HG03175 (cell line): ENCODE results near the gene NISCH.

Experiments
- ATAC-seq: cut with Tn5 transposase; IDR thresholded peaks from one replicate; pipeline ENCODE4 v1.9.1; 2021; ENCODE audit warnings: mild to moderate bottlenecking, moderate library complexity; ENCODE audit not compliant: unreplicated experiment

Gene NISCH

GRCh38 chr3:52435246-52436101, 19.9 kb upstream of the NISCH start:
- no peak for ATAC-seq

DNA sequence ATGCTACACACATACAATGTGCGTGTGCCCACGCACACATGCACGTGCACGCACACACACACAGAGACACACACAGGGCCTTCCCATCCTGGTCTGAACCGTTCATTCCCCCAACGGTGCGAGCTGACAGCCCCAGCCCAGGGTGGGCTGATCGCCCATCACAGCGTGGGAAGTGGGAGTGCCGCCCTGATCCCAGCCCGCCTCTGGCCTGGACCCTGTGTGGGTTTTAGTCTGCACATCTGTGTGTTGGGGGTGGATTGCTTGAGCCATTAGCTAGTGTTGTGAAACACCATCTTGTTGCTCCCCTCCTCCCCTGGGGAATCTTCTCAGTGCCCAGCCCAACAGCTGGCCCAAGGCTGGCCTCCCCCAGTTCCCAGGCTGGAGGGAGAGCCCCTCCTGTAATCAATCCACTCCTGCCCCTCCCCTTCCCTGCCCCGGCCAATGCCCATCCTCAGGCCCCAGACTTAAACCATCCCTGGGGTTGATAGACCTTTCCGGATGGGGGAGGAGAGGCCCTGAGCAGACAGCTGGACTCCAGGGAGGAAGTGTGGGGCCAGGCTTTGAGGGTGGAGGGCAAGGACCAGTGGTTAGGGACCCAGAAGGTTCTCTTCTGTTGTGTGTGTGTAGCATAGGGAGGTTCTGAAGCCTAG, 18.8 kb upstream of the NISCH start:
- no peak for ATAC-seq

DNA sequence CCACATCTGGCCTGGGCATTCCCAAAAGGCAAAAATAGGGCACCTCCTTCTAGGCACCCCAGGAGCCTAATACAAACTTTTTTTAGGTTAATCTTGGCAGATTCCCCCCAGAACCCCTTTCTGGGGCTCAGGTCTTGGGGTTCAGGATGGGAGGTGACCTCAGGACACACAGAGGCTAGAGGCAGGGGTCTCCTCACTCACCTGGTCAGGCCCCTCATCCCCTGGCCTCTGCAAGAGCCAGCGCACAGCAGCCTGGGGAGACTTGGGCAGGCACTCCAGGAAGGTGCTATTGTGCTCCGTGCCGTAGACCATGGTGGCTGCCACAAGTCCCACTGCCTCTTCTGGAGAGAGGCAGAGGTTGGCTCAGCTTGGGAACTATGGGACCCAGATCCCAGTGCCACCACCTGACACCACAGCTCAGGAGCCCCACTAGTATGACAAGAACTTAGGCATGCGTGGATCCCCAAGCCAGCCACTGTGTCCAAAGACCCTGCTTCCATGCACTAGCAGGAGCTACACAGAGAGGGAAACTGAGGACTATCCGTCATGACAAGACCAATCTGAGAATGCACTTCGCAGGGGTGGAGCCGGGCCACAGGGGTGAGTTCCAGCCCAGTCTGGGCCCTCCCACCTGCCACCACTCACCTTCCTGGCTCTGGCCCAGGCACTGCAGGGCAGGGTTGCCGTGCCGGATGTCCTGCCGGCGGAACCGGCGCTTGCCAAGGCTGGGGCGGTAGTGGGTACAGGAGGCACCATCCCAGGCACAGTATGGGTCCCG, 17.9 kb upstream of the NISCH start:
- no peak for ATAC-seq

DNA sequence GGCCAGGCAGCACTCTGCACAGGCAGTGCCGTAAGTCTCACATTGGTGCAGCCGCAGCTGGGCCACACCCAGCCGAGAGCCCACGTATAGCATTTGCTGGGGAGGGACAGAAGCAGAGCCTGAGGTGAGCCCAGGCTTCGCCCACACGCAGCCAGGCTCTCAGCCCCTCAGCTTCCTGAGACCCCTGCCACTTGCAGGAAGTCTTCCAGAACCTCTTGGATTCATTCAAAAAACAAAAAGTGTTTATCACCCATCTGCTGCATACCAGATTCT, 17.4 kb upstream of the NISCH start:
- ATAC-seq: no peak

DNA sequence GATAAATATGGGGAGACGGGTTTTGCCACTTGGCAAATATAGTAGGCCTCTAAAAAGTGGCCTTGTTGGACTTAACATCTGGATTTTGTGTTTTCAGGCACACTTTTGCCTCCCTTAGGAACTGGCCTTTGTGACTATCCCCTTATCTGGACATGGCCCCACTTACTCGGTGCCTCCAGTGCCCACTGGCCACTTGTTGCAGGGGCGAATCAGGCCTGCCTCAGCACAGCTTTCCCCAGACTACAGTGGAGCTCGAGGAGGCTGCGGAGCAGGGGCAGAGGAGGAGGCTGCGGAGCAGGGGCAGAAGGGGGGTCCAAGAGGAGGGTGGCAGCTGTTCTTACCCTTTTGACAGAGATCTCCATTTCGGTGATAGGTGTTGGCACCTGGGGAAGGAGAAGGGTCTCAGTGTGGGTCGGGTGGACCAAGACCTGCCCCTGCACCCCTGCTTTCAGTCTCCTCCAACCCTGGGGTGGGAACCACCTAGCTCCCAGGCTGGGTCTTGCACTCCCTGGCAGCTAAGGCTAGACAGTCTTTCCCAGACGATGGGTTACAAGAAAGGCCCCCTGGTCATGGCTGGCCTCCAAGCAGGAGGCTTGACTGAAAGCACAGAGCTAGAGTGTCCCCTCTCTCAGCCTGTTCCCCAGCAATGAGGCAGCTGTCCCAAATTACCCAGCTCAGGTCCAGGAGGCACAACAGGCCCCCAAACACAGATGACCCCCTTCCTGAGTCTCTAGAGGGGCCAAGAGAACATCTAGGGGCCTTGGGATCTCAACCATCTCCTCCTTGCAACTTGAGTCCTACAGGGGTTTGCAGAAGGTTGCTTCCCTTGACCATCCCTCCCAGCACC, 16.6 kb upstream of the NISCH start:
- ATAC-seq: no peak

DNA sequence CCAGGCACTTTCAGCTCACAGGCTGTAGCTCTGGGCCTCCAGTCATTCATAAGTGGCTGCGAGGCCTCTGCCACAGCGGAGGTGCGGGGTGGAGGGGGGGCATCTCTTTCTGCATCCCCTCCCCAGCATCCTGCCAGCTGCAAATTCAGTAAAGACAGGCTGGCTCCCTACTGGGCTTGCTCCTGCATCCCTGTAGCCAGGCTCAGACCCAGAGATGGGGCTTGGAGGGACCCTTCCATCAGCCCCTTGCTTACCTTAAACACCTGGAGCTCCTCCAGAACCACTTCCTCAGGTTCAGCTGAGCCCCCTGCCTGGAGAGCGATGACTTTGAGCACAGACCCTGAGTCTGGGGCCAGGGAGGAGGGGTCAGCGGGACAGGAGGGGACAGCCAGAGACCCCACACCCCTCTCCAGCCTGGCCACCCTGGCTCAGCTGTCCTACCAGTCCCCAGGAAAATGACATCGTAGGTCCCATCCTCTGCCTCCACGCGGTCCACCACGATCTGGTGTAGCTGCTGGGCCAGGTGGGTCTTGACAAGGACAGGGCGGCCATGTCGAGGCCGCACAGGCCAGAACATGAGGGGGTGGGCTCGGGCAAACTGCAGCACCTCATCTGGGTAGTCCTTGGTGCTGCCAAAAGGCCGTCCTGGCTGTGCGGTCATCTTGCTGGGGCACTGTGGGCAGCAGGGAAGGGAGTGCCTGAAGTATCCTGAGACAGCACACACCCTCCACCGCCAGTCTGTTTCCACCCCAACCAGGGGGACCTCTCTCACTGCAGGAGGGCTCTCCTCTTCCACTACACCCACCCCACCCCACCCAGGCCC, 15.8 kb upstream of the NISCH start:
- ATAC-seq: no peak

- ATAC-seq: no peak
These were observed 15.2 kb upstream of the NISCH start for GRCh38 chr3:52440249-52440551.

DNA sequence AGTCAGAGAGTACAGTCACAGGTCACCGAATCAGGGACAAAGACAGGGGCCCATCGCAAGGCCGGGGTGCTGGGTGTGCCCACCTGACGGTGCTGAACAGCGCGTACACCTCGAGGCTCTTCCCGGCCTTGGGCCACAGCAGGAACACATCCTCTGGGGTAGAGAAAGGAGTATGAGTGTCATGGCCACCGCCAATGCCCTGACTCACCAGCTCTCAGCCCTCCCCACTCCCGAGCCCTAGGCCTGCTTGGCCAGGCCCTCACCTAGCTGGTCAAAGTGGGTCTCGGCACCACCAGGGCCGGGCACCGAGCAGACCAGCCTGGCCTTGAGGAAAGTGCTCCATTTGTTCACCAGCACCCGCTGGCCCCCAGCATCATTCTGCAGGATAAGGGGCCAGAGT, 14.7 kb upstream of the NISCH start:
- no peak for ATAC-seq

DNA sequence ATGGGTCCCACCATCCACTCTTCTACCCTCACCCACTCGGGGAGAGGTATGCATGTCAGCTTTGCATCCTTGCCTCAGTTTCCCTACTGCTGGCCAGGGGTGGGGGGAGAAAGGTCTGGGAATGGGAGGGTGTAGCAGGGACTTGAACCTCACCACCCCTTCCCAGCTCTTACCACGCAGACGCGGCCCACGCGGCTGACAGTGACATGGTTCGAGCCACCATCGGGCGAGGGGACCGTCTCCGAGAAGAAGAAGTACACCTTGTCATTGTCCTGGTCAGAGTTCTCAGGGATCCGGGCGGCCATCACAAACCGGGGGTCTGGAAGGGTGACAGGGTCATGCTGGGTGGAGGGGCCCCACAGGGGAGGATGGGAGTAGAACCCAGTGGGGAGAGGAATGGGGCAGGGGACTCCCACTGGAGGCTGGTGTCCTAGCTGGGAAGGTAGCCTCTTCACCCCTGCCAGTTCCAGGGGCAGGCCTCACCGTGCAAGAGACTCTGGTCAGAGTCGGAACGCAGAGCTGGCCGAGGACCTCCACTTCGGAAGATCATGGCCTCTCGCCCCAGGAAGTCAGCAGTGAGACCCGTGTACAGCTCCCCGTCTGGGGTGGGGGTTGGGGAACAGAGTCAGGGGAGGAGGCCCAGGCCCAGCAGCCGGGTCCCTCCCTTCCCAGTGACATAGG, 14.2 kb upstream of the NISCH start:
- ATAC-seq: no peak

DNA sequence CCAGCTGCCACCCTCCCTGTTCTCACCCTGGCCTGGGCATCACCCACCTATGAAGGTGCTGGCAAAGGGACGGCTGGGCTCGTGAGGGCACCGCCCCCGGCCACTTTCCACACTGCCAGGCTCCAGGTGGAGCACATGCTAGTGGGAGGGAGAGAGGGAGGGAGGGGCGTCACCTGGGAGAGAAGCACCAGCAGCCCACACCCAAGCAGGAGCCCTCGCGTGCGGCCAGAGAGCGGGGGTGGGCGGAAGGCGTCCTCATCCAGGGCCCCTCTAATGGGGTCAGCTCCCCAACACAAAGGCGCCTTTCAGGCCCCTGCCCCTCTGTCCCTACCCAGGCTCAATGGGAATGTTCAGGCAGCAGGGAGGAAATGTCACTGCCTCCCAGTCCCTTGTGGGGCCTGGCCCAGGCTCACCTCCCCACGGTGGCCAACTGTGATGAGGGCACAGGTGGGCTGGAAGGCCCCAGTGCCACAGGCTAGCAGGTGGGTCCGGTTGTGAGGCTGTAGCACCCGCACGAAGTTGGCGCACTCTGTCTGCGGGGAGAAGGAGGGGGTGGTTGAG, 13.6 kb upstream of the NISCH start:
- no peak for ATAC-seq

DNA sequence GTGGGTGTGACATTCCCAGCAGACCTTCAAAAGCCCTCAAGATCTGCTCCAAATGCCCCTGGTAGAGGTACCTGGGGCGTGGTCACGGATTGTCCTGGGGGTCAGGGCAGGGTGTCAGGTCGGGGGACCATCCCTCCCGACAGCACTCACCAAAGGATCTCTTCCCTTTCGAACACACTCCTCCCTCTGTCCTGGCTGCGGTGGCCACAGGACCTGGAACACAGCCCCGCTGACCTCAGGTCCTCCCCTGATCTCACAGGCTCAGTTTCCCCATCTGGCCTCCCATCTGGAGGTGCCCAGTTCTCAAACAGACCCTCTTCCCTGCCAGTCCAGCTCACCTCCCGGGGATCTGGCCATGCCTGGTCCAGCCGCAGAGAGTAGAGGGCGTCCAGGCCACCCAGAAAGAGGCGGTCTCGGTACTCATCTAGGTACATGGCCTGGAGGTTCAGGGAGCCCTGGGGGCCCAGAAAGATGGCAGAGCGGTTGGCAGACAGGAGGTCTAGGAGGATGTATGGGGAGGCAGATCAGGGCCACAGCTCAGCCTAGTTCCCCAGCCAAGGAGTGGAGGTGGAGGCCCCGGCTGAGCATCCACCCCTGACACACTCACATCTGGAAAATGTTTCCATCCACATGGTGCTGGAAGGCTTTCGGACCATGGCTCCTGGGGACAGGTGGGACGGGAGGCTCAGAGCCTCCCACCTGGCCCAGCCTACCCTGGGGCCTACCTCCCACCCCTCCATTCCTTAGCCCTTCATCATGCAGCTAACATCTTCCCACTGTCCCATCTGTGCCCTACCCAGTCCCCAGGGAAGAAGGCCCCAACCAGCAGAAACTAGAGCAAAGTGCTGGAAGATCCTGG, 12.8 kb upstream of the NISCH start:
- ATAC-seq: no peak

- no peak for ATAC-seq
These were observed 12.2 kb upstream of the NISCH start for GRCh38 chr3:52443268-52443610.

GRCh38 chr3:52443791-52444687, 11.4 kb upstream of the NISCH start:
- ATAC-seq: no peak

DNA sequence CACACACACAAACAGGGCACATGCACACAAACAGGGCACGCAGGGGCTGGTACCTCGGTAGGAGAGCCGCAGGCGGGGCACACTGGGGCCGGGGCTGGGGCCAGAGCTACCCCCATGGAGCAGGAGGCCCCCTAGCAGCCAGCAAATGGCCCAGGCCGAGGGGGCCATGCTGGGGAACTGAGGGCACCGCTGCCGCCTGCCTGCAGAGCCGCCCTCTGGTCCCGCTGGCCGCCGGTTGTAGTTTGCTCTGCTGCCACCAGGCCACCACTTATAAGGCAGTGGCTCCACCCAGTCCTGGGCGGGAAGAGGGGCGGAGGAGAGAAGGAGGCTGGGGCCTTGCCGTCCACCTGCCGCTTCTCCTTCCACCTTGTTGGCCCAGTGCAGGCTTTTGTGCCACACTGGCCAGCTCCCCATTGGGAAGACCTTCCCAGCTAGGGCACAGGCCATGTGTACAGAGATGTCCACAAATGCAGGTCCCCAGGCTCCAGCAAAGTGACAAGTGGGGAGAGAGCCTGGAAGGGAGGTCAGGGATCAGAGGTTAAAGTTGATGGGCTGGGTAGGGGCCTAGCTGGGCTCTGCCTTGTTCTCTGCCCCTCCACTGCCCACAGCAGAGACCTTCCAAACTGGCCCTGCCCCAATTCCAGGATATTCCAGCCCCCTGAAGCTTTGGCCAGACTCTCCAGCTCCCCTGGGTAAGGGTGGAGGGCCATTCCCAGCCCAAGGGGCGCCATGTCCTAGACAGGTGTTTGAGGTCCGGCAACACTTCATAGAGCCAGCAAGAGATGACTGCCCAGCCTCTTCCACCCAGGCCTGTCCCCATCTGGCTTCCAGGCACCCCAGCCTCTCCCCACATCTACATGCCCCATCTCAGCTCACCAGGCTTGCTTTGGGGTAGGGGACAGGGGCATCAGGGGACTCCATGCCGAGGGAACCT, 10.3 kb upstream of the NISCH start, which contains the start of gene SEMA3G:
Gene SEMA3G, minus strand, starts transcription at position 244 of the 934 bp plus-strand sequence. Its CDS starts 76 bp downstream, at position 168.
- ATAC-seq: peak; percentile 92

DNA sequence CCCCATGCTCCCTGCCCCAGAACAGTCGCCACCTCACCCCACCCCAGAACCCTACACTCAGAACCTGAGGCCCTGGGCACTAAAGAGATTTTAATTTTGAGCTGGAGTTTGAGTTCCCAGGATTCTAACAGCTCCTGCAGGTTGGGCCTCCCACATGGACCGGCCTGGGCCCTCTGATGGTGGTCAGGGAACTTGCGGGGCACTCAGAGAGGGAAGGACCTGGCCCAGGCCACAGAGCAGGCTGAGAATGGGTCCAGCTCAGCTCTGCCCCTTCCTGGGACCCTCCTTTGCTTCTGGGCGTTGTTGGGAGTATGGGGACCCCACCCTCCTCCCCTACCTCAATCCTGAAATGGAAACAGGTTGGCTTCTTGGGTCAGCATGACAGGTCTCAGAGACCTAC, 9.4 kb upstream of the NISCH start:
- no peak for ATAC-seq
